Peyer's patch (tissue), 4 donors: ENCODE results near the gene TSC22D3.

Experiments used
- CTCF ChIP-seq, 6 experiments: fragments of 450-650 bp in 4 of 6; fragments of 200-600 bp in 2 of 6; sonication (generic) in 1 of 6; IDR thresholded peaks; one replicate each; pipeline ENCODE4 v1.5.1; 2017 to 2019; ENCODE audit warnings: antibody characterized with exemption in 6 of 6, mild to moderate bottlenecking in 3 of 6, moderate library complexity in 1 of 6
- POLR2A ChIP-seq, 2 donors: fragments of 450-650 bp; IDR thresholded peaks; one replicate each; pipeline ENCODE4 v1.5.1; 2017; ENCODE audit warnings: antibody characterized with exemption in 2 of 2, mild to moderate bottlenecking in 2 of 2, moderate library complexity in 2 of 2

- no peak for TF ChIP-seq CTCF (IDR thresholded peaks at IDR 0.05)
- no peak for TF ChIP-seq POLR2A (IDR thresholded peaks at IDR 0.05)
These were observed 2.4 kb downstream of the TSC22D3 start for GRCh38 chrX:107773206-107773605.
